KMS-11 (cell line): ENCODE data around the gene AQP1.

Source experiments
- H2AFZ ChIP-seq: fragments of 200-600 bp; sonication (generic); 2 replicates; pipeline ENCODE4 v1.6.1; 2016; ENCODE audit warnings: antibody characterized with exemption, mixed run types, low read depth
- H3K27ac ChIP-seq: fragments of 200-600 bp; sonication (generic); 2 replicates; pipeline ENCODE4 v1.6.1; 2016; ENCODE audit warnings: mild to moderate bottlenecking, mixed run types
- H3K27me3 ChIP-seq: fragments of 200-600 bp; sonication (generic); 2 replicates; pipeline ENCODE4 v1.6.1; 2017; ENCODE audit warnings: mild to moderate bottlenecking, low read depth, mixed run types, moderate library complexity; ENCODE audit not compliant: insufficient read depth
- H3K36me3 ChIP-seq: fragments of 200-600 bp; sonication (generic); 2 replicates; pipeline ENCODE4 v1.6.1; 2017; ENCODE audit warnings: mild to moderate bottlenecking, mixed run types; ENCODE audit not compliant: insufficient read depth
- H3K4me1 ChIP-seq: fragments of 200-600 bp; sonication (generic); 2 replicates; pipeline ENCODE4 v1.6.1; 2016; ENCODE audit warnings: mild to moderate bottlenecking, low read depth, mixed run types; ENCODE audit not compliant: poor library complexity, severe bottlenecking
- H3K4me2 ChIP-seq: fragments of 200-600 bp; sonication (generic); 2 replicates; pipeline ENCODE4 v1.7.0; 2016; ENCODE audit warnings: mild to moderate bottlenecking, mixed run types
- H3K4me3 ChIP-seq: fragments of 200-600 bp; sonication (generic); IDR thresholded peaks from 2 replicates; pipeline ENCODE4 v1.6.1; 2017; ENCODE audit warnings: low read depth, low read length, mixed read lengths; ENCODE audit not compliant: insufficient read depth
- H3K79me2 ChIP-seq: fragments of 200-600 bp; sonication (generic); 2 replicates; pipeline ENCODE4 v1.6.1; 2016; ENCODE audit warnings: low read depth, mixed run types; ENCODE audit not compliant: insufficient read depth
- H3K9ac ChIP-seq: fragments of 200-600 bp; sonication (generic); 2 replicates; pipeline ENCODE4 v1.6.1; 2016; ENCODE audit warnings: mild to moderate bottlenecking, mixed run types
- H4K20me1 ChIP-seq: fragments of 200-600 bp; sonication (generic); 2 replicates; pipeline ENCODE4 v1.6.1; 2016; ENCODE audit warnings: mild to moderate bottlenecking, mixed run types; ENCODE audit not compliant: insufficient read depth
- CTCF ChIP-seq: fragments of 200-600 bp; sonication (generic); conservative IDR thresholded peaks from 2 replicates; pipeline ENCODE4 v1.6.1; 2017; ENCODE audit warnings: low read depth, mild to moderate bottlenecking, antibody characterized with exemption, low read length, moderate library complexity, mixed read lengths

AQP1 gene

GRCh38 chr7:30915005-30915601 is 3.5 kb downstream of the AQP1 start:
- Histone ChIP-seq H3K36me3 (no peaks in the 10 kb centered on the region), H3K4me2 (no peak overlapping the region), H3K79me2 (no peaks in the 10 kb centered on the region), H3K9ac (no peak overlapping the region), H2AFZ (no peak overlapping the region), H3K4me1 (no peaks in the 10 kb centered on the region), H3K27me3 (no peaks in the 10 kb centered on the region), H3K4me3 (no peak overlapping the region), H4K20me1 (no peaks in the 10 kb centered on the region), H3K27ac (no peak overlapping the region)
- TF ChIP-seq CTCF: no peak

- H2AFZ ChIP-seq: no peak overlapping the region
- no peaks in the 10 kb centered on the region for H3K27me3 ChIP-seq
- H3K36me3 ChIP-seq: no peaks in the 10 kb centered on the region
- no peak overlapping the region for H3K4me2 ChIP-seq
- no peaks in the 10 kb centered on the region for H3K4me1 ChIP-seq
- H3K4me3 ChIP-seq: no peak overlapping the region
- no peaks in the 10 kb centered on the region for H4K20me1 ChIP-seq
- H3K27ac ChIP-seq: no peak overlapping the region
- TF ChIP-seq CTCF: no peak
- H3K9ac ChIP-seq: no peak overlapping the region
- no peaks in the 10 kb centered on the region for H3K79me2 ChIP-seq
Observed at GRCh38 chr7:30915751-30916150, 4.1 kb downstream of the AQP1 start.

- Histone ChIP-seq H3K79me2 (no peaks in the 10 kb centered on the region), H2AFZ (no peak overlapping the region), H3K27ac (no peak overlapping the region), H3K36me3 (no peaks in the 10 kb centered on the region), H3K4me1 (no peaks in the 10 kb centered on the region), H3K9ac (no peak overlapping the region), H4K20me1 (no peaks in the 10 kb centered on the region), H3K4me2 (no peak overlapping the region), H3K4me3 (no peak overlapping the region), H3K27me3 (no peaks in the 10 kb centered on the region)
- TF ChIP-seq CTCF: no peak
Observed at GRCh38 chr7:30916255-30916654, 4.6 kb downstream of the AQP1 start.

- TF ChIP-seq CTCF: no peak
- Histone ChIP-seq H3K4me2 (no peak overlapping the region), H3K4me3 (no peak overlapping the region), H4K20me1 (no peaks in the 10 kb centered on the region), H3K9ac (no peak overlapping the region), H3K27me3 (no peaks in the 10 kb centered on the region), H2AFZ (no peak overlapping the region), H3K27ac (no peak overlapping the region), H3K79me2 (no peaks in the 10 kb centered on the region), H3K36me3 (no peaks in the 10 kb centered on the region), H3K4me1 (no peaks in the 10 kb centered on the region)
Observed at GRCh38 chr7:30916767-30917166, 5.1 kb downstream of the AQP1 start.
